Activated gamma-delta T cell treated with anti-CD3 and anti-CD28 coated beads, Interleukin-2, amount 50 U/mL, for 16 hours (primary cell): ENCODE data around the gene GSDME.
"Not testable (repeated sequence)": the region's sequence is repeated elsewhere in the genome, so short reads cannot be mapped to it uniquely, and the experiment has no call there.

ENCODE experiments used
- DNase-seq: peaks from one replicate; pipeline ENCODE4 v3.0.0-alpha.2; 2020; ENCODE audit warnings: low read depth

GSDME gene

DNA sequence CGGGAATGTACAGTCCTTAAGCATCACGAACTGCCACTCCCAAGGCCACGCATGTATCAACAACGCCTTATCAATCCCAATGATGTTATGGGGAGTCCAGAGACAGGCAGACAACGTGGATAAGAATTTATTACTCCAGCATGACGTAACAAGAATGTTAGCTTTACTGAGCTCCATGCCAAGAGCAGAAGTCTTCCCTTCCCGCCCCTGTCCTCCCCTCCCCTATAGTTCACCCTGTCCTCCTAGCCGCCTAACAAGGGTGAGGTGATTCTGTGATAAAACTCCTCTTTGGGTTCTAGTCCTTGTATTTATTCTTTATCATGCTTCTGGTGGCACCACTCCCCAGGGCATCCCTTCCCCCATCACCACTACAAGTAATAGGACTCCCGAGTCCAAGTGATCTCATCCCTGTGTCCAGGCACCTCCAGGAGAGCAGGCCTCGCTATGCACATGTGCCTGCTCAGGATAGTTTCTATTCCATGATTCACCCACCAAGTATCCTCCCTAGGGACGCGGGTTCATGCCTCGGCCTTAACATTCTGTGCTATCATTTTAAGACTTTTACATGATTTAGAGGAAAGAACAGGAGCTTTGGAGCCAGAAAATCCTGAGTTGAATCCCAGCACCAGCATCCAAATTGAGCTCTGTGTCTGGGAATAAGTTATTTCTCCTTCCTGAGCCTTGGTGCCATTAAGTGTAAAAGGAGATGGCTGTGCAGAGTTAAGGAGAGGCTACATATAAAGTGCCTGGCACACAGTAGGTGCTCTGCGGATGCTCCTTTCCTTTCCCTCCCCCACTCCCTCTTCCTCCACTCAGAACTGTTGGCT is 15.4 kb downstream of the GSDME start:
- no peak for DNase-seq

DNA sequence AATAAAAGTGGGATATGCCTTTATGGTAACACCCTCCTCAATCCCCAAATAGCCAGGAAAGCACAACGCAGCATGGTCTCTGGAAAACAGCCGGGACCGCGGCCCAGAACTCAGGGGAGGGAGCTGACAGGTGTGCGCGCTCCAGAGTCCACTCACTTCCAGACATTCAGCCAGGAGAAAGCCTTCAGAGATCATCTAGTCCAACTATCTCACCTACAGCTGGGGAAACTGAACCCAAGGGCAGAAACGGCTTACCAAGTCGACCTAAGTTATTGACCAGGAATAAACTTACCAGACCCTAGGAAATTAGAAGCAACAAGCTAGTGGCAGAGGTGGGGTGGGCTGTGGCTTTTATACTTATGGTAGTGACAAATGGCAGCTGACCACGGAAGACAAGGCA is 16.4 kb downstream of the GSDME start:
- no peak for DNase-seq

DNA sequence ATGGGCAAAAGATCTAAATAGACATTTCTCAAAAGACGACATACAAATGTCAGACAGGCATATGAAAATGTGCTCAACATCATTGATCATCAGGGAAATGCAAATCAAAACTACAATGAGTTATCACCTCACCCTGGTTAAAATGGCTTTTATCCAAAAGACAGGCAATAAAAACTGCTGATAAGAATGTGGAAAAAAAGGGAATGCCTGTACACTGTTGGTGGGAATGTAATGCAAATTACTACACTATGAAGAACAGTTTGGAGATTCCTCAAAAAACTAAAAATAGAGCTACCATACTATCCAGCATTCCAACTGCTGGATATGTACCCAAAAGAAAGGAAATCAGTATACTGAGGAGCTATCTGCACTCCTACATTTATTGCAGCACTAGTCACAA is 18.0 kb downstream of the GSDME start:
- no peak for DNase-seq

DNA sequence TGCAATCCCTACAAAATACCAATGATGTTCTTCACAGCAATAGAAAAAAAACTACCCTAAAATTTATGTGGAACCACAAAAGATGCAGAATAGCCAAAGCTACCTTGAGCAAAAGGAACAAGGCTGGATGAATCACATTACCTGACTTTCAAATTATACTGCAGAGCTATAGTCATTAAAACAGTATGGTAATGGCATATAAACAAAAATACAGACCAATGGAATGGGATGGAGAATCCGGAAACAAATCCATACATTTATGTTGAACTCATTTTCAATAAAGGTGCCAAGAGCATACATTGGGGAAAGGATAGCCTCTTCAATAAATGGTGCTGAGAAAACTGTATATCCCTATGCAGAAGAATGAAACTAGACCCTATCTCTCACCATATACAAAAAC is 18.7 kb downstream of the GSDME start:
- DNase-seq = no peak

DNA sequence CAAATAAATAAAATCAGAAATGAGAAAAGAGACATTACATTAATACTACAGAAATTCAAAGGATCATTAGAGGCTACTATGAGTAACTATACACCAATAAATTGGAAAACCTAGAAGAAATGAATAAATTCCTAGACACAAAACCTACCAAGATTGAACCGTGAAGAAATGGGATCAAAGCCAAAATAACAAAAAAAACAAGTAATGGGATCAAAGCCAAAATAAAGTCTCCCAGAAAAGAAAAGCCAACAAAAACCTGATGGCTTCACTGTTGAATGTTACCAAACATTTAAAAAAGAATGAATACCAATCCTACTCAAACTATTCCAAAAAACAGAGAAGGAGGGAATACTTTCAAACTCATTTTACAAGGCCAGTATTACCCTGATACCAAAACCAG is 20.0 kb downstream of the GSDME start:
- no peak for DNase-seq

DNA sequence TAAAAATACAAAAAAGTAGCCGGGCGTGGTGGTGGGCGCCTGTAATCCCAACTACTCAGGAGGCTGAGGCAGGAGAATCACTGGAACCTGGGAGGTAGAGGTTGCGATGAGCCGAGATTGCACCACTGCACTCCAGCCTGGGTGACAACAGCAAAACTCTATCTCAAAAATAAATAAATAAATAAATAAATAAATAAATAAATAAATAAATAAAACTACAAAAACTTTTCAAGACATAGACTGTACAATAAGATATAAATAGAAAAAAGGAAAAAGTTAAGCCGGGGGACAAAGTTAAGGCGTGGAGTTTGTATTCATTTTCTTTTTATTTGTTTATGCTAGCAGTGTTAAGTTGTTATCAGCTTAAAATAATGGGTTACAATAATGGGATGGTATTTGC is 21.7 kb downstream of the GSDME start:
- DNase-seq = not testable (repeated sequence)

DNA sequence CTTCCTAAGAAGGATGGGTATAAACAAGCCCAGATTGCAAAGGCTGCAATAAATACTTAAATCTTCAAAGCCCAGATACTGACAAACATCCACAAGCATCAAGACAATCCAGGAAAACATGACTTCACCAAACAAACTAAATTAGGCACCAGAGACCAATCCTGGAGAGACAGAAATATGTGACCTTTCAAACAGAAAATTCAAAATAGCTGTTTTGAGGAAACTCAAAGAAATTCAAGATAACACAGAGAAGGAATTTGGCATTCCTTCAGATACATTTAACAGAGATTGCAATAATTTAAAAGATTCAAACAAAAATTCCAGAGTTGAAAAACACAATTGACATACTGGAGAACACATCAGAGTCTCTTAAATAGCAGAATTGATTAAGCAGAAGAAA is 23.0 kb downstream of the GSDME start:
- DNase-seq = no peak

DNA sequence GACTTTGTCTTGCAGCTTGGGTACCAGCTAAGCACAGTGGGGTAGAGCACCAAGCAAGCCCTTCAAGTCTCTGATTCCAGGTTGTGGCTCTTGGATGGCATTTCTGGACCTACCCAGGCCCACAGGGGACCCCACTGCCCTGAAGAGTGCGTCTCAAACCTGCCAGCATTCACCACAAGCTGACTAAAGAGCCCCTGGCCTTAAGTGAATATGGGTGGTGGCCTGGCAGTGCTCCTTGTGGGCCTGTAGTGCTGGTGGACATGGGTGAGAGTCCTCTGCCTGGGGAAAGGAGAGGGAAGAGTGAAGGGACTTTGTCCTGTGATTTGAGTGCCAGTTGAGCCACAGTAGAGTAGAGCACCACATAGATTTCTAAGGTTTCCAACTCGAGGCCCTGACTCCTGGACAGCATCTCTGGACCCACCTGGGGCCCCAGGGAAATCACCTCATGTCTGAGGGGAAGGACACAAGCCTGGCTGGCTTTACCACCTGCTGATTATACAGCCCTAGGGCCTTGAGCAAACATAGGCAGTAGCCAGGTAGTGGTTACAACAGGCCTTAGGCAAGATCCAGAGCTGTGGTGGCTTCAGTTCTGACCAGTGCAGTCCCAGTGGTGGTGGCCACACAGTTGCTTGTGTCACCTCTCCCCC is 23.7 kb downstream of the GSDME start:
- no peak for DNase-seq

DNA sequence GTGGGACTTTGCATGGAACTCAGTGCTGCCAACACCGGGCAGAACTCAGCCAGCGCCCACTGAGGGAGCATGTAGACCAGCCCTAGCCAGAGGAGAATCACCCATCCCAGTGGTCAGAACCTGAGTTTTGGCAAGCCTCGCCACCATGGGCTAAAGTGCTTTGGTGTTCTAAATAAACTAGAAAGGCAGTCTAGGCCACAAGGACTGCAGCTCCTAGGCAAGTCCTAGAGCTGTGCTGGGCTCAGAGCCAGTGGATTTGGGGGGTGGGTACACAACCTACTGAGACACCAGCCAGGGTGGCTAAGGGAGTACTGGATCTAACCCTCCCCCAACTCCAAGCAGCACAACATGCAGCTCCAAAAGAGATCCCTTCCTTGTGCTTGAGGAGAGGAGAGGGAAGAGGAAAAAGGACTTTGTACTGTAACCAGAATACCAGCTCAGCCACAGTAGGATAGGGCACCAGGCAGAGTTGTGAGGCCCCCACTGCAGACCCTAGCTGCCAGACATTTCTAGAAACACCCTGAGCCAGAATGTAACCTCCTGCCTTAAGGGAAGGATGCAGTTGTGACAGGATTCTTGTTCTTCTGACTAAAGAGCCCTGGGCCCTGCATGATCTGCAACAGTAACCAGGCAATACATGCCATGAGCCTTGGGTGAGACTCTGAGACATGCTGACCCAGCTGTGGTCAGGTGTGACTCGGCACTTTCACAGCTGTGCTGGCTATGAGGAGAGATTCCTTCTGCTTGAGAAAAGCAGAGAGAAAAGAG is 24.4 kb downstream of the GSDME start:
- no peak for DNase-seq

DNA sequence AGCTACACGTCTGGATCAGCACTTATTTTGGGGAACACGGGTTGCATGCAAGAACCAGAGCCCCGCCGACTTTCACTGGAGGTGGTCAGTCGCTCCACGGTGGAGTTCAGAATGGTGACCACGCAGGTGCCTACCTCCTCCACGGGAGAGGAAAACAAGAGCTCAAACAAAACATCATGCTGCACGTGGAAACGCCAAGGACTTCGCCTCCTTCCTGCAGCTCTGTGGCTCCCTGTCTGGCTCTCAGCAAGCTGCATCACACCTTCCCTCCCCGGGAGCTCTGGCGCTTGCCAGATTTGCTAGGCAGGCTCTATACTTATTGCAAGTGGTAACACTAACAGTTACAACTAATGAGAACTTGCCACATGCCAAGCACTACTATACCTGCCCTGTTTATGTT is 26.0 kb downstream of the GSDME start:
- DNase-seq = no peak

DNA sequence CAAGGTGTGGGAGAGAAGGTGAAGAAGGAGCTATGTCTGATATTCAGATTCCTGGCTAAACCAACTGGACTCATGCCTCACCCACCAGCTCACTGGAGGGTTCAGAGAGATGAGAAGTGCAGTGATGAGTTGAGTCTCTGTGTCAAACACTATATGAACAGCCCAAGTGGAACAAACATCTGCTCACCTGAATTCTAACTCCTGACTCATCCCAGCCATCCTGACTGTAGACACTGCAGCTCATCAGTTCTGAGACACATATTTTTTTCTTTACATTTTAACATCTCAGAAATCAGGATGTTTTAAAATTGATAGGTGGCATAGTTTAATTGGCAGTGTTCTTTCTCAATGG is 27.3 kb downstream of the GSDME start:
- DNase-seq = no peak

DNA sequence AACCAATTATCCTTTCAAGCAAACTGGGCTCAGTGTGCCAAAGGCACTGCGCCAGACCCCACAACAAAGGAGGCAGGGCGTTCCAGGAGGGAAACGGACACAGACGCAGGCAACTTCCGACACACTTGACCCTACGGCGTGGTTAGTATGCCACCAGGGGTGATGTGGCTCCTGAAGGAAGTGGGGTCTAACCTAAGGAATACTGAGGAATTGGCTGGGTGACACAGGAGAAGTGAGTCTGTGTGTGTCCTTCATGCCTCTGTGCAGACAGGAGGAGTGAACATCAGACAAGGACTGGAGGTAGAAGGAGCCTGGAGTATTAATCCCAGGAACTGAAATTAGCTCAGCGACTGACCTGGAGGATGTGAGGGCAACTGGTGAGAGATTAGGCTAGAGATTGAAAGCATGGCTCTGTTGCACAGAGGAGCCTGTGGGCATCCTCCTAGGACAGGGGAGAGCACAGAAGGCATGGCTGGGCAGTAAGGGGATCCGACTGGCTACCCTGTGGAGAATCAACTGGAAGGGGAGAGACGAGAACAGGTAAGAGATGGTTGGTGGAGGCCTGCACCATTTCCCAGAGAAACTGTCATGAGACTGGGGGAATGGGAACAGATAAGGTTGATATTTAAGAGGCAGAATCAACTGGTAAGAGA is 27.8 kb downstream of the GSDME start:
- no peak for DNase-seq

DNA sequence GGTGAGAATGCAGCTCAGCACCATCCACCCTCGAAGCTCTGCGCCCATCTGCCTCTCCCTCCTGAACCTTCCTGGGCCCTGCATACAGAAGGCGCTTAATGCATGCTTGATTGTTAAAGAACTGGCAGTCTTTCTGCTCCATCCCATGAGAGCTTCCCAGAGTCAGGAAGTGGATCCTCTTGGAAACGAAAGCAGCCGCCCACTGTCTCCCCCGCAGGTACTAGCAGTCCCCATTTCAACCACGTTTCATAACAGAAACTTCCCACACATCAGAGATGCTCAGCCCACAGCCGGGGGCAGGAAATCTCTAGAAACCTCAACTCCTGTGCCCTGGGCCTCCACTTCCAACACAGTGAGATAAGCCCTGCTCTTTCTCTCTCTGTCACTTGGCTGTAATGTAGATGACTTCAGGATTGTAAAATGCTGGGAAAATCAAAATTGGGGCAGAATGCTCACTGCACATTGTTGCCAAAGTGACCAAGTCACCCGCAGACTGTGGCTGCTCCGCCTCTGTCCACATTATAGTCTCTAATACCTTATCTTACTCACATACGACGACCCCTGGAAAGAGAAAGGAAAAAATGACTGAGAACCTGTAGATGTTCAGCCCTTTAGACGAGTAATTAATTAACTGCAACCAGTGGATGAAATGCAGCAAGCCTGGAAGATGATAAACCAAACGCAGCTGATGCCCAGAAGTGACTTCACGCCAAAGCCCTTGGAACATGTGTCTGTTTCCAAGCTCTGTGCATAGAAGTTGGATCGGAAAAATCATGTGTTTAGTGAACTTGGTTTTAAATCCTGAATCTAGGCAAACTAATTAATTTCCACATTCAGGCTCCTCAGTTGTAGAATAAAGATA is 28.5 kb downstream of the GSDME start:
- no peak for DNase-seq

DNA sequence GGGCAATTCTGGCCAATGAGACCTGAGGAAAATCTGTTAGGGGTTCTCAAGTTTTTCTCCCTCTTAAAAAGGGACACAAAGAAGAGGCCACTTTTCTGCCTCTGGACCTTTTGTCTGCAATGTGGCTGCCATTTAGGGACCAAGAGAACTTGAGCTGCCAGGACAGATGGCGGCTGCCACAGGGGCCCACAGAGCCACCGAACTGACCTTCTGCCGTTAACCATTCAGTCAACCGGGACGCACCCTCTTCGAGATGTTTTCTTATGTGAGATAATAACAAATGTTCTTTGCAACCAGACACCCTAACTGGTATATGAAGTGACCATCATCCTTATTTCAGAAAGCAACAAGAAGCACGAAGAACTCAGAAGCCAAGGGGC is 29.2 kb downstream of the GSDME start:
- no peak for DNase-seq

DNA sequence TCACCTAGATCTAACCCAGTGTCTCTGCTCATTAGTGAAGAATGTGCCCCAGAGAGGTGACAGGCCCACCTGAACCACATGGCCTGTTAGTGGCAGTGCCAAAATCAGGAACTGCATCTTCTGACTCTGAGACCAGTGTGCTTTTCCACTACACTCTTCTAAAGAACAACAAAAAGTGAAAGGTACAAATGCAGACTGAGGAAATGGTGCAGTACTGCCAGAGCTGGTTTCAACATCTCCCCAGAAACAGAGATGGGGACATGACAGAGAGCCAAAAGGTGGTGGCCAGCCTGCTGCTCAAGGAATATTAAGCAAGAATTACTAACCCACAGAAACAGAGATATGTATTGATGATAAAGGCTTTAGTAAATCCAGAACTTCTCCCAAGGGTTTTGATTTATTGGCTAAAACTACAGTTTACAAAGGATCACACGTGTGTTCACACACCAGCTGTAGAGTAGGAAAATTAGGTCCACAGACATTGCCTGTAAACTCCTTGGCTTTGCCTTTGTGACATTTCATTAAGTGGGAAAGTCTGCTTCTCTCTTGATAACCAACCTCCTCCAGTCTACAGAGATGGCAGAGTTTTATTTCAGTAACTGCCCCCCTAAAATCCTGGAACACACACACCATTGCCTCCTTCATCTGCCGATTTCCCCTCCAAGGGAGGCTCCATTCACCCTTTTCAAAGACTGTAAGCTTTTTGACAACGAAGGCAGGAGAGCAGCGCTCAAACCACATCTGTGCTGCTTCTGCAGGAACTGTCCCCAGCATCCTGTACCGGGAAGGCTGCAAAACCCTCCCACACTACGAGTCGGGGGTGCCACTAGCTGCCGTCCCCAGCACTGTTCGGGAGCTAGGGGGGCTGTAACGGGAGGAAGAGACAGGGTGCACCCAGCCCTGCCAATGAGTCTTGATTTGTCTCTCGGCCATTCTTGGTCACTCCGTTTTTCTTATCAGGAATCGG is 29.8 kb downstream of the GSDME start:
- no peak for DNase-seq

DNA sequence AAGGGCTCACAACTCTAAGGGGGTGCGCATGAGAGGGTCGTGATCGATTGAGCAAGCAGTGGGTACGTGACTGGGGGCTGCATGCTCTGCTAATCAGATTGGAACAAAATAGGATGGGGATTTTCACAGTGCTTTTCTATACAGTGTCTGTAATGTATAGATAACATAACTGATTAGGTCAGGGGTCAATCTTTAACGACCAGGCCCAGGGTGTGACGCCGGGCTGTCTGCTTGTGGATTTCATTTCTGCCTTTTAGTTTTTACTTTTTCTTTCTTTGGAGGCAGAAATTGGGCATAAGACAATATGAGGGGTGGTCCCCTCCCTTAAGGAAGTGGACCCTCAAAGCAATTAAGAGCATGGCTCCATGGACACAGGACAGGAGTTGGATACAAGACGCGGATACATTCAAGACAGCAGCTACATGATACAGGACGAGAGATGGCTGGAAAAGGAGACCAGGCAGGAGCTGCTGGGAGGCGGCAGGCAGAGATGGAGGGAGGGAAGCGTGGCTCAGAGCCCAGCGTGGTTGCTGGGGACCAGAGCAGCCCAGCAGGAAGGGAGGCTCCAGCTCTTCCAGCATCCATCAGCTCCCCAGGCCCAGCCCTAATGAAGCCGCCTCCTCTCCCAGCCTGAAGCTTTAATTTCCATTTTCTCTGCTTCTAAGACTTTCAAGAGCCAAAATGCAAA is 31.6 kb downstream of the GSDME start:
- DNase-seq = no peak

DNA sequence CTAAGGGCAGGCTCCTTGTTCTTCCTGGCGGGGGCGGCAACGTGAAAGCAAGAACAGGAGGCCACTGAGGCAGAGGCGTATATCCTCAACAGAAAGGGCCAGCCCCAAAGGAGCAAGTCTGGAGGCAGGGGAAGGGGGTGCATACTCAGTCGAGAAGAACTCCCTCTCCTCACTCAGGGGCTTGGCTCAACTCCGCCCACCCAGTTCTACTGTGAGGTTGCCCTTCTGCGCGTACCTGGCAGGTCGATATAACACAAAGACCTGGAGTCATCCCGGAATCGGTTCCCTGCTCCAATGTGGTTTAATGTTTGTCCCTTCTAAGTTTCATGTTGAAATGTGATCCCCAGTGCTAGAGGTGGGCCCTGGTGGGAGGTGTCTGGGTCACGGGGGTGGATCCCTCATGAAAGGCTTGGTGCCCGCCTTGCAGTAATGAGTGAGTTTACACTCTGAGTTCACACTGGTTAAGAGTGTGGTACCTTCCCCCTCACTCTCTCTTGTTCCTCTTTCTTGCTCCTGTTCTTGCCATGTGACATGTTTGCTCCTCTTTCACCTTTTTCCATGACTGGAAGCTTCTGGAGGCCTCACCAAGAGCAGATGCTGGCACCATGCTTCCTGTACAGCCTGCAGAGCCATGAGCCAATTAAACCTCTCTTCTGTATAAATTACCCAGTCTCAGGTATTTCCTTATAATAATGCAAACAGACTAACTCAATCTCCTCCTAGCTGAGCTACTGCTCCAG is 32.6 kb downstream of the GSDME start:
- no peak for DNase-seq

DNA sequence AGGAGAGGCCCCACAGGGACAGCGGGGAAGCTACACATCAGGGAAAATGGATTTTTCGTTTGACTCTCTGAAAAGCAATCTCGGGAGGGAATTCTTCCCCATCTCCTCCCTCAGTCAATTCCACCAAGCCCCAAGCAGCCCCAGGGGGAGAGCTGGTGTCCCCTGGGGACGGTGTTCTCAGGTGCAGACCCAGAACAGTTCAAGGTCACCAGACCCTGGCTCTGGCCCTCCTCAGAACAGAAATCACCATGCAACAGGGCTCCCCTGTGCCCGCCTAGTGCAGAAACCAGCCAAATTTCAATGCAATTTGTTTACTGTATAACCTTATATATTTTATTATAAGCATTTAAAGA is 34.1 kb downstream of the GSDME start:
- DNase-seq = no peak
